NT2/D1 (cell line): ENCODE results near the gene PANK4.

Experiments used
- YY1 ChIP-seq: IDR thresholded peaks from 2 replicates; pipeline ENCODE4 v1.6.1; 2011; ENCODE audit not compliant: insufficient read length, insufficient read depth
- ZNF274 ChIP-seq: IDR thresholded peaks from 2 replicates; pipeline ENCODE4 v1.6.1; 2011; ENCODE audit warnings: mild to moderate bottlenecking, low read depth, low read length

DNA sequence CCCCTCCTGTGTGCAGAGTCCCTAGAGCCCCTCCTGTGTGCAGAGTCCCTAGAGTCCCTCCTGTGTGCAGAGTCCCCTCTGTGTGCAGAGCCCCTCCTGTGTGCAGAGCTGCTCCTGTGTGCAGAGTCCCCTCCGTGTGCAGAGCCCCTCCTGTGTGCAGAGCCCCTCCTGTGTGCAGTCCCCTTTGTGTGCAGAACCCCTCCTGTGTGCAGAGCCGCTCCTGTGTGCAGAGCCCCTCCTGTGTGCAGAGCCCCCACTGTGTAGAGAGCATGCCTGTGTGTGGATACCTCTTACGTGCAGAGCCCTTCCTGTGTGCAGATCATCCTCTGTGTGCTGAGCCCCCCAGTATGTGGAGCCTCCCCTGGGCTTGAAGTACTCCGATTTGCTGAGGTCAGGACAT lies 12.0 kb upstream of the PANK4 start:
- TF ChIP-seq ZNF274 (no peak), YY1 (no peak)
